GM19452 (cell line): Measurements from ENCODE around the gene DDHD1.
"Not testable (repeated sequence)": the region's sequence is repeated elsewhere in the genome, so short reads cannot be mapped to it uniquely, and the experiment has no call there.

ENCODE experiments used
- ATAC-seq: cut with Tn5 transposase; IDR thresholded peaks from one replicate; pipeline ENCODE4 v1.9.1; 2021; ENCODE audit not compliant: unreplicated experiment

Gene DDHD1

DNA sequence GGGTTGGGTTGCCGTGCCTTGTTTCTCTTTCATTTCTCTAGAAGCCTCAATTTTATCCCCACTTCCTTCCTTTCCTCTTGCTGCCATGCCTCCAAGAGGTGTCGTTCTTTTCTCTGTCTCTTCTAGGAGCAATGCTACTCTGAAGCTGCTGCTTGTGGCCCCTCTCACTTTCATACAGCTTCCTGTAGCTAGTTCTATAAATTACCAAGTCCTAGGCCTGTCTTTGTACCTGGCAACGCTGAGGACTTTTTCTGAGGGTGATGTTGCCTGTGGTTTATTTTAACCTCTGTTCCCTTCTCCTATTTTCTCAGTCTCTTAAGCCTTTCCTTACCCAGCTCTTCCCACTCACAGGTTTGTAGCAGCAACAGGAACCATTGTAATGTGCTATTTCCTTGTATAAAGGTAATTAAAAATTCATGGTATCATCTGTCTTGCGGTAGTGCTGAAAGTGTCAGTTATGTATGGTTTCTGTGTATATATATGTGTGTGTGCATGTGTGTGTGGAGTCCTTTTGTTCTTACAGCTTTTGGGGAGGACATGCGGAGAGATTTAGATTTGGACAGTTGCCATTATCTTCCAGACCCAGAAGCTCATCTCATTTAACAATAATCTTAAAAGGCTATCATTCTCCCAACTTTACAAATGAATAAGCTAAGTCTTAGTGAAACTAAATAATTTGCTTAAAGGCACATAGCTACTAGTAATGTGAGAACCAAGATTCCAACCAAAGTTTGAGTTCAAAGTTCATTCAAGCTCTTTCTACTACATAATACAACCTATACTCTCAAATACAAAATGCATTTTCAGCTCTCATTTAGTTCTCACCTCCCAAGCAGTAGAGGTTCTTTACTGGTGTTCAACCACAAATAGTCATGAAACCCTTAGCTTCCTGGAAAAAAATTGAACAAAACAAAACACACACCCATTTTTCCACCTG is 43.8 kb downstream of the DDHD1 start:
- ATAC-seq: peak; percentile 81

DNA sequence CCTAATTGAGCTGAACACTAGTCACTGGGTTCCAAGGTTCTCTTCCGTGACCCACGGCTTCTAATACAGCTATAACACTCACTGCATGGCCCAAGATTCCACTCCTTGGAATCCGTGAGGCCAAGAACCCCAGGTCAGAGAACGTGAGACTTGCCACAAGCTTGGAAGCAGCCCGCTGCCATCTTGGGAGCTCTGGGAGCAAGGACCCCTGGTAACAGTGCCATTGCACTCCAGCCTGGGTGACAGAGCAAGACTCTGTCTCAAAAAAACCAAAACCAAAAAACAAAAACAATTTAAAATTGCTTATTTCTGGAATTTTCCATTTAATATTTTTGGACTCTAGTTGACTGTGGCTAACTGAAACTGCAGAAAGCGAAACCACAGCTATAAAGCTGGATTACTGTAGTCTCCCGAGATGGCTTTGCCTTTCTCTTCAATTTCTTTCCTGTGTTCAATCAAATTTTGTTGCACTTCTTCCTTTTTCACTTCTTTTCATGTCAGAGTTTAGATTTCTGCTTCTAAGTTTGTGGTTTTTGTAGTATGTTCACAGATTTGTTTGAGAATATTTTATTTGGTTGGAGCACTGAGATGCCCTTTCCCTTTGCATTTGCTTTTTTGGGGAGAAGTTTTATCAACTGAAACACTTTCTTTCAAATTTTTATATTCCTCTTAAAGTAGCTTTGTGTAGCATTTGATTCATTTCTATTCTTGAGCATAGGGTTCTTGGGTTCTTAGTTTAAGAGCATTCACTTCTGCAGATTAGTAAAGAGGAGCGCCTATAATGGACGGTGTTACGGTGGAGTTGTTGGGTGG is 44.6 kb downstream of the DDHD1 start:
- no peak for ATAC-seq

GRCh38 chr14:53106768-53107167 is 46.4 kb downstream of the DDHD1 start:
- no peak for ATAC-seq

DNA sequence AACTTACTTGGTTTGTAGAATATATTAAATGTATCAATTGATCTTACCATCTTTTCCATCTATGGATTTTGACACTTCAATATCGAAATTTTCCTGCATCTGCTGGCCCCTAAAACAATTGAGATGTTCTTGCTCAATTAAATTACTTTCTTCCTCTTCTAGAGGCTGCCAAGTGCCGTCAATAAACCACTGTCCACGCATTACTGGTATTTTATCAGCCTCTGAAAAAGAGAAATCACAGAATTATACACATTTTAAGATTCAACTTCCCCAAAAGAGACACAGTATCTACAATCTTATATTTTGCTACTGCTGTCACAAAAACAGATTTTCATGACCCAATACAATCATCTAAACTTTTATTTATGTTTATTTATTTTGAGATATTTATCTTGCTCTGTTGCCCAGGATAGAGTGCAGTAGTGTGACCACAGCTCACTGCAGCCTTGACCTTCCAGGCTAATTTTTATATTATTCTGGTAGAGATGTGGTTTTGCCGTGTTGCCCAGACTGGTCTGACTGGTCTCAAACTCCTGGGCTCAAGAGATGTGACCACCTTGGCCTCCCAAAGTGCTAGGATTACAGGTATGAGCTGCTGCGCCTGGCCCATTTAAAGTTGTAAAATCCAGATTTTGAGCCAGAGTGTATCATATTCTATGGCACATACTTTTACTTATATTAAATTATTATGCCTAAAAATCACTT is 49.3 kb downstream of the DDHD1 start:
- ATAC-seq: no peak

DNA sequence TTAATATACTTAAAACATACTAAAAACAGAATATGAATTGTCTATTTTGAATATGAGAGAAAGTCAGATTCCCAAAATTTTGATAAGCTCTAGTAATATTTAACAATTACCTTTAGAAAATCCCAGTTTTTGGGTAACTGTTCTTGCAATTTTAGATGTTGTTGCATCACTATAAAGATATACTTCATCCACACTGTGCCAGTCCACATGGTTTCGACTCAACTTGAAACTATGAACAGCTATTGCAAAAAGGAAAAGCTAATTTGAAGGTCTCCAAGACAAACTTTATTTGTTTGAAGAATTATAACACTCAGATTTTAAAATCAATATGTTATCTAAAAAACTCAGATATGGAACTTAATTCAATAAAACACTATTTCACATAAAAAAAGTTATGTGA is 59.9 kb downstream of the DDHD1 start:
- no peak for ATAC-seq

GRCh38 chr14:53090853-53091252 is 62.3 kb downstream of the DDHD1 start:
- no peak for ATAC-seq

DNA sequence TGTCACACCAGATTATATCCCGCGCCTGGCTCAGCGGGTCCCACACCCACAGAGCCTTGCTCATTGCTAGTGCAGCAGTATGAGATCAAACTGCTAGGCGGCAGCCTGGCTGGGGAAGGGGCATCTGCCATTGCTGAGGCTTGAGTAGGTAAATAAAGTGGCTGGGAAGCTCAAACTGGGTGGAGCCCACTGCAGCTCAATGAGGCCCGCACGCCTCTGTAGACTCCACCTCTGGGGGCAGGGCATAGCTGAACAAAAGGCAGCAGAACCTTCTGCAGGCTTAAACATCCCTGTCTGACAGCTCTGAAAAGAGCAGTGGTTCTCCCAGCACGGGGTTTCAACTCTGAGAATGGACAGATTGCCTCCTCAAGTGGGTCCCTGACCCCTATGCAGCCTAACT is 68.2 kb downstream of the DDHD1 start:
- ATAC-seq: not testable (repeated sequence)

DNA sequence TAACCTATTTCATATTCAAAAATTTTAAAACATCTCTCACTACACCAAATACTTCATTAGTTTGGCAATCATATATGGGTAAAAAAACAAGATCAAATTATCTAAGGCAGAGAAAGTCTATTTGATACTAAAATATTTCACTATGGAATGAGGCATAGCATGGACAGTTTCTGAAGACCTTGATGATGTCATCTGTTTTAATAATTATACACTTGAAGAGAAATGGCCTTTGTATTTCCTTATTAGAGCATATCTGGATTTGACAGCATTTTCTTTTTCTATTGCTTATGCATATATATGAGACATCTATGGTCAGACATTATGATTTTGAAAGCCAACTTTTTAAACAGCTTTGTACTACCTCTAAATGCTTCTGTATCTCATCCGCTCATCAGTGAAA is 88.6 kb downstream of the DDHD1 start:
- no peak for ATAC-seq

DNA sequence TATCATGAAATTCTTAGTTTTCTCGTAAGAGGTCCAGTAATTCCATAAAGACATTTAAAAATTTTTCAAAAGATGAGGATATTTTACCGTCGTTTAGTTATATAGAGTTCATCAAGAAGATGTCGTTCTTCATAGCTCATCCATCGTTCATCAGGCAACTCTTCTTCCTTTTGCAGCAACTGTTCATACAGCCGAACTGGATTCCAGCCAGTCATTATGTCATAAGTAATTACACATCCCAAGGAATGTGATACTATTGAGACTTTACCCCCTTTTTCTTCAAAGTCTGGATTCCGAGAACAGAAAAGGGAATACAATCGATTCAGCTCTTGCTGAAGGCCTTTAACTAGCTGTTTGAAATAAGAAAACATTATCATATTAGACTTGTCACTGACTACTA is 90.3 kb downstream of the DDHD1 start:
- no peak for ATAC-seq

- ATAC-seq: no peak
These were observed 93.1 kb downstream of the DDHD1 start for GRCh38 chr14:53060046-53060445.

DNA sequence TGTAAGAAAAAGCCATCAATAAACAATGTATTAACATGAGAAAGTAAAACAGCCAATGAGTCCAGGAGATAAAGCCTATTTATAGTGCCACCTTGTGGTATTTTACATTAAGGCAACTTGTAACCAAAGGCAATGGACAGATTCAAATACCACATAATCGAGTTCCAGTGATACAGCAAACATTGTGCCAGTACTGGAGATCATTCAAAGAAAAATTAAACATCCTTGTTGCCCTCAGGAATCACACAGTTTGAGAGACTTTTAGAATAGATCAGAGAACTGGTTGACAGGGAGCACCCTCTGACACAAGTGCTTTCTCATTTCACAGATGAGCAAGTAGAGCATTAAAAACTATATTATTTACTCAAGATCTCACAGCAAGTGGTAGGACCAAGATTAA is 98.1 kb downstream of the DDHD1 start:
- peak; percentile 80 for ATAC-seq

- ATAC-seq: no peak
These were observed 98.7 kb downstream of the DDHD1 start for GRCh38 chr14:53054457-53054856.

- ATAC-seq: no peak
These were observed 104.5 kb downstream of the DDHD1 start for GRCh38 chr14:53048631-53049030.

DNA sequence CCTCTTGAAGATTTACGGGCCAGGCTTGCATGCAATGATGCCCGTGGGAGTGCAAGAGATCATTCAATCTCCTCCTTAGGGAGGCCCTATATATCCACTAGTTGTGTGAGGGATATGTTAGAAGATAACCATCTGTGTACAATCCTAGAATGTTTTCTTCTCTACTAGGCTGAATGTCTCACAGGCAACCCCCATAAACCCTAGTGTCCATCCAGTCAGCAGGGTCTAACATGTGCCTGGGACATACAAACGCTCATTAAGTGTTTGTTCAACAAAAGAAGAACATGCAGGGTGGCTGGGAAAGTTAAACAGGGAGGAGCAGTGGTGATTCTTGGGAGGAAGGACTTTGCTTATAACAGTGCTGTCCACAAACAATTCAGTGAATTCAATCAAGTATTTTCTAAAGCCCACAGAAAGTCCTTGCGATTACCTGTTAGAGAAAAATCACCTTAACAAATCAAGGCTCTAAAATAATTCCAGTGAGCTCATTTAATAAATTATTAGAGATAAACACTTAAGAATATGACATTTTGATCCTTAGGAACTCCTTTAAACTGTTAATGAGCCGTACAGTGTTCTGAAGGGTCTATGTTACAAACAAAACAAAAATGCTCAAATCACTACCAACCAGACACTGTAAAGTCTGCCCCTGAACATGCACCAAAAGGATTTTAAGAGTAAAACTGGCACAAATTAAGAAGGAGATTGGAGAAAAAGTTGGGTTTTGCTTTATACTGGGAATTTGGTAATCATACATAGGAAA is 105.6 kb downstream of the DDHD1 start:
- ATAC-seq: no peak

DNA sequence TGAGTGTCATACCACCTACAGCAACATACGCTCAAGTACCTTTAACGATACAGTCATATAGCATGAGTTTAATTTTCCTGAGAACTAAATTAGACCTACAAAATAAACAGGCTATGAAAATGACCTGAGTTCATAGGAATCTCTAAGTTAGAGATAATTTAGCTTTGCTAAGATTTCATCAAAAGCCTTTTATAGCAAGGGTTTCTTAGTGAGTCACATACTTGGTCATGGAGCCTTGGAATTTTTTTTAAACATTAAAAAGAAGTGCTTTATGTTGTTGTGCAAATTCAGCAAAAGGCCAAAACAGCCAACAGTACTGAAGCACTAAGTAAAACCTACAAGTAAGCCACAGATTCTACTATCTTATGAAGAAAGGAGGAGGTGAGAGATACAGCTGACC is 108.6 kb downstream of the DDHD1 start:
- no peak for ATAC-seq

DNA sequence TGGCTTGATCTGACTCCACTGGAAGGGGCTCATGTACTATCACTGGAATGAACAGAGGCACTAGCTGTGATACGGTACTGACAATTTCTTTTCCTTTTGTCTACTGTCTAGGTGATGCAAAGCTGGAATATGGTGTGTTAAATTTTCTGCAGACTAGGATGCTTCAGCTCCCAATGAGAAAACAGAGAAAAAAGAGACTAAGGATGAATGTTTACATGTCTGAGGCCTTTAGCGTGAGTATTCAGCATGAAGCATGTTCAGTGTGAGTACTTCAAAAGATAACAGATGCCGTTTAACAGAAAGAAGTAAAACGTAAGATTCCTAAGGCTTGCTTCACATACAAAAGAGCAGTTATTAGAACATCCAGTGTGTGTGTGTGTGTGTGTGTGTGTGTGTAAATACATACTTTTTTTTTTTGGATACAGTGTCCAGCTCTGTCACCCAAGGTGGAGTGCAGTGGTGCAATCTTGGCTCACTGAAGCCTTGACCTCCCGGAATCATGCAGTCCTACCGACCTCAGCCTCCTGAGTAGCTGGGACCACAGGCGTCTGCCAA is 110.0 kb downstream of the DDHD1 start:
- no peak for ATAC-seq

DNA sequence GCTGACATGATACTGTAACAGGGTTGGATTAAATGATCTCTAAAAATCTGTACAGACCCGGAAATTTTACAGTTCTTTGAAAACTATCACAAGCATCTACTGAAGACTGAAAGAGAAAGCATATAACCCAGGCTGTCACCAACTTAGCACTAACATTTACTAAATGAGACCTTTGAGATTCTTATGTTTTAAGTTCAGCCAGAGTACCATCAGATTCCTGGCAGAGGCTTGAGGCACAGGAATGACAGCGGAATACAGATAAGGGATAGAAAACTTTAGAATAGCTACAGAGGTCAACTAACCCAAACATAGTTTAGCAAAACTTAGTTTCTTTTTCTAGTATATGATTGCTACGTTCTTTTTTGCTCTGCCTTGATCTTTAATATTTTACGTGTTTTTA is 110.6 kb downstream of the DDHD1 start:
- ATAC-seq: no peak

DNA sequence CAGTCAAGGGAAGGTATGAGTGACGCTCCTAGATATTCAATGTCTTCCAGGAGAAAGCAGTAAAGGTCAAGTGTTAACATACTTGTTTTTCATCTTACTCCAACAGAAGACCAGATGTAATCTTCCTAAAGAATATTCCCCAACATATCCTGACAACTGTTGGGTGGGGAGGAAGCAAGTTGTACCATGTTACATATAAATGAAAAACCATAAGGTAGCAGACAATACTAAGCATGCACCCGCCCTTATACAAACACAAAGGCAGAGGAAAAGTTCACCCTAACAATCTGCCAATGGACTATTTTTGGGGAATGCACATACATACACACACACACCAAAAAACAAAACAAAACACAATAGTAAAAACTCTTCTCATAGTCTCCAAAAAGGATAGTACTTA is 112.1 kb downstream of the DDHD1 start:
- ATAC-seq: no peak

GRCh38 chr14:53038629-53039028 is 114.5 kb downstream of the DDHD1 start:
- ATAC-seq: no peak

DNA sequence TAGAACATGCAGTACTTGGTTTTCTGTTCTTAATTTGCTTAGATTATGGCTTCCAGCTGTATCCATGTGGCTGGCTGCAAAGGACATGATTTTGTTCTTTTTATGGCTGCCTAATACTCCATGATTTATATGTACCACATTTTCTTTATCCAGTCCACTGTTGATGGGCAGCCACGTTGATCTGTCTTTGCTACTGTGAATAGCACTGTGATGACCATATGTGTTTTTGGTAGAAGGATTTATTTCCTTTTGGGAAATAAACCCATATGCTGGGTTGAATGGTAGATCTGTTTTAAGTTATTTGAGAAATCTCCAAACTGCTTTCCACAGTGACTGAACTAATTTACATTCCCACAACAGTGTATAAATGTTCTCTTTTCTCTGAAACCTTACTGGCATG is 116.1 kb downstream of the DDHD1 start:
- no peak for ATAC-seq
